ENCODE data around the gene GNE.
"Not testable (repeated sequence)": the region's sequence is repeated elsewhere in the genome, so short reads cannot be mapped to it uniquely, and the experiment has no call there.

- not testable (repeated sequence) for TF ChIP-seq CTCF, POLR2A (IDR thresholded peaks at IDR 0.05)
Measured at GRCh38 chr9:36304366-36304765, 46.1 kb upstream of the GNE start.
